Endothelial cell of umbilical vein (primary cell): Measurements from ENCODE around the gene ADCY2. TPM values are rescaled to one million over a fixed set of nuclear protein-coding genes. Genes with fewer than 3 reads are reported as not detected.

Experiments used
- BruUV-seq: library from RNA; stranded (reverse); fragments of 400-500 nt; replicated peaks from 2 replicates; lab custom pipeline; 2021; lab: Mats Ljungman, UMichigan
- CTCF ChIA-PET: fragments of 300-600, 350-600 bp; sonication (Branson Sonifier 250); formaldehyde crosslinking; loops from one replicate; lab custom pipeline; 2021; ENCODE audit warnings: antibody characterized with exemption, inconsistent platforms; lab: Charles Lee
- POLR2A ChIA-PET: fragments of 300-600, 350-600 bp; sonication (Branson Sonifier 250); formaldehyde crosslinking; loops from one replicate; lab custom pipeline; 2021; ENCODE audit warnings: antibody characterized with exemption, inconsistent platforms; lab: Charles Lee
- DNase-seq: peaks from one replicate; pipeline ENCODE4 v3.0.0-alpha.2; 2011; ENCODE audit warnings: low read depth, low spot score
- FAIRE-seq: peaks from 2 replicates; lab custom pipeline; 2011; peaks lifted over from hg19 to GRCh38; lab: Jason Lieb, UNC
- H2AFZ ChIP-seq: 2 replicates; pipeline ENCODE4 v1.6.0; 2012; ENCODE audit warnings: low read depth, low read length, control low read depth, inconsistent platforms
- H3K27ac ChIP-seq: 2 replicates; pipeline ENCODE4 v1.5.1; 2011; ENCODE audit warnings: low read depth, mild to moderate bottlenecking, control low read depth, low read length, moderate library complexity; ENCODE audit not compliant: insufficient read depth
- H3K27me3 ChIP-seq, 2 experiments: 2 replicates each; pipeline versions ENCODE4 v1.6.0 to v1.6.1; 2011; ENCODE audit warnings: low read length in 2 of 2, mixed read lengths in 1 of 2; ENCODE audit not compliant: control insufficient read depth in 2 of 2, insufficient read depth in 2 of 2
- H3K36me3 ChIP-seq, 2 experiments: 2 replicates in 1 of 2; 3 replicates in 1 of 2; pipeline ENCODE4 v1.5.1; 2011; ENCODE audit warnings: low read length in 2 of 2, mild to moderate bottlenecking in 1 of 2, moderate library complexity in 1 of 2; ENCODE audit not compliant: control insufficient read depth in 2 of 2, insufficient read depth in 2 of 2; ENCODE audit errors: extremely low read depth in 1 of 2
- H3K4me1 ChIP-seq: 3 replicates; pipeline ENCODE4 v1.5.1; 2011; ENCODE audit warnings: mild to moderate bottlenecking, low read length; ENCODE audit not compliant: control insufficient read depth, insufficient read depth; ENCODE audit errors: extremely low read depth
- H3K4me2 ChIP-seq: 2 replicates; pipeline ENCODE4 v1.6.1; 2011; ENCODE audit warnings: low read length, control low read depth, mixed read lengths; ENCODE audit not compliant: insufficient read depth
- H3K4me3 ChIP-seq, 3 experiments: fragments of 200-600 bp in 1 of 3; sonication (generic), shearing (Covaris generic) in 1 of 3; replicated peaks in 1 of 3; 2 replicates each; pipeline ENCODE4 v1.5.1; 2011 to 2016; ENCODE audit warnings: control low read depth in 3 of 3, low read length in 3 of 3, mild to moderate bottlenecking in 2 of 3, inconsistent platforms in 1 of 3, low read depth in 1 of 3, moderate library complexity in 1 of 3; ENCODE audit not compliant: insufficient read depth in 1 of 3
- H3K79me2 ChIP-seq: 2 replicates; pipeline ENCODE4 v1.6.0; 2012; ENCODE audit warnings: low read length, inconsistent platforms; ENCODE audit not compliant: control insufficient read depth, insufficient read depth
- H3K9ac ChIP-seq: replicated peaks from 2 replicates; pipeline ENCODE3; 2011; ENCODE audit warnings: low read length, control low read depth; ENCODE audit not compliant: insufficient read depth; ENCODE audit errors: extremely low read depth
- H3K9me1 ChIP-seq: replicated peaks from 3 replicates; pipeline ENCODE4 v1.6.0; 2011; ENCODE audit warnings: mild to moderate bottlenecking, low read length; ENCODE audit not compliant: control insufficient read depth, insufficient read depth; ENCODE audit errors: extremely low read depth
- H3K9me3 ChIP-seq: replicated peaks from 2 replicates; pipeline ENCODE4 v1.5.1; 2012; ENCODE audit warnings: low read length, inconsistent platforms; ENCODE audit not compliant: control insufficient read depth, insufficient read depth
- H4K20me1 ChIP-seq: replicated peaks from 2 replicates; pipeline ENCODE3; 2011; ENCODE audit warnings: mild to moderate bottlenecking, low read length; ENCODE audit not compliant: control insufficient read depth, insufficient read depth; ENCODE audit errors: extremely low read depth
- EZH2 ChIP-seq: IDR thresholded peaks from 2 replicates; pipeline ENCODE4 v1.6.1; 2012; ENCODE audit warnings: borderline replicate concordance, low read depth, mild to moderate bottlenecking, moderate library complexity, low read length, inconsistent platforms; ENCODE audit not compliant: severe bottlenecking
- FOS ChIP-seq: IDR thresholded peaks from 2 replicates; pipeline ENCODE4 v1.6.1; 2011; ENCODE audit warnings: mild to moderate bottlenecking, low read length, moderate library complexity, borderline replicate concordance; ENCODE audit not compliant: insufficient read depth
- GATA2 ChIP-seq: IDR thresholded peaks from 2 replicates; pipeline ENCODE4 v1.7.0; 2011; ENCODE audit warnings: low read depth, mild to moderate bottlenecking, moderate library complexity, mixed read lengths, low read length; ENCODE audit not compliant: insufficient read length, insufficient read depth
- JUN ChIP-seq: IDR thresholded peaks from 2 replicates; pipeline ENCODE4 v1.6.1; 2011; ENCODE audit warnings: borderline replicate concordance, low read depth; ENCODE audit not compliant: insufficient read length, insufficient read depth
- MYC ChIP-seq: IDR thresholded peaks from one replicate; pipeline ENCODE4 v1.6.1; 2011; ENCODE audit warnings: mild to moderate bottlenecking, low read depth, low read length
- POLR2AphosphoS5 ChIP-seq: IDR thresholded peaks from 2 replicates; pipeline ENCODE4 v1.6.1; 2012; ENCODE audit warnings: low read depth, mild to moderate bottlenecking, control low read depth, low read length, moderate library complexity; ENCODE audit not compliant: insufficient read depth
- dilution Hi-C: fragments of 300-500 bp; cut with MboI; formaldehyde crosslinking; loops from one replicate; pipeline ENCODE4 v1.15.0; 2019; ENCODE audit warnings: low sequenced_read_pairs; ENCODE audit not compliant: extremely low pct_ligation_motif_present
- intact Hi-C: fragments of 100-400 bp; cut with micrococcal nuclease; formaldehyde crosslinking; loops from one replicate; pipeline ENCODE4 v1.10.0; 2022
- polyA plus RNA-seq, 4 experiments: library from polyadenylated mRNA; depleted of rRNA in 3 of 4; stranded (reverse) in 3 of 4; unstranded in 1 of 4; fragments of >200 nt; gene quantifications; 2 replicates each; pipeline versions ENCODE4 v1.2.1 to v1.2.3, GENCODE V29; 2011 to 2012; ENCODE audit warnings: missing spikeins in 1 of 4
- total RNA-seq: library from RNA; stranded (reverse); gene quantifications from 2 replicates; pipeline ENCODE4 v1.2.3, GENCODE V29; 2021
- TF ChIP-seq, protein P1 (sequence below), 2 donors: IDR thresholded peaks; 1 replicate in 1 of 2; 2 replicates in 1 of 2; pipeline ENCODE4 v1.5.1; 2011; ENCODE audit warnings: low read length in 2 of 2, mild to moderate bottlenecking in 2 of 2, moderate library complexity in 2 of 2, control low read depth in 1 of 2, inconsistent platforms in 1 of 2, low read depth in 1 of 2; ENCODE audit not compliant: insufficient read depth in 1 of 2; ENCODE audit errors: extremely low read depth in 1 of 2
- TF ChIP-seq, protein P2 (sequence below): IDR thresholded peaks from 2 replicates; pipeline ENCODE4 v1.6.1; 2011; ENCODE audit not compliant: insufficient read depth, insufficient read length

ADCY2 gene
- total and polyA plus RNA-seq, 2 donors (not counting 3 experiments of a cell fraction or from before 2014, with no cell fraction given) = under 0.01 TPM; not detected in 1

DNA sequence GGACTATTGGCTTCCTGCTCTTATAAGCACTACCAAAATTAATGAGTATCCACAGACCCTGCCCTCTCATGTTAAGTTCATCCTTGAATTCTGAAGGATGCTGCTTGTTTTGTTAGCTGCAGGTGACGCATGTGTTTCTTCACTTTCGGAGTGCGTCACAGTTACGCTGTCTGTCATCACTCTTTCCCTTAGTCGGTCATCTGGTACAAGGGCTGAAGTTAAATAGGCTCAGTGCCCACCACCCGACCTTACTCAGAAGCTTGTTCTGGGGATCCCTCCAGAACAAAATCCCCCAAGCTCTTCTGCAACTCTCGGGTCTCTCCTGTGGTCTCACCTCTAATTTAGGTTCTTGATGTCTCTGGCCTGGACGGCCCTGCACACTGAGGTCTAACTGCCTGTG is 51.0 kb downstream of the ADCY2 start:
- no peak overlapping the region for H3K9ac ChIP-seq
- ChIA-PET POLR2A (no interaction called here), CTCF (no interaction called here)
- H3K4me2 ChIP-seq = no peak overlapping the region
- H3K27ac ChIP-seq = no peak overlapping the region
- H3K9me1 ChIP-seq = no peaks in the 10 kb centered on the region
- dilution Hi-C loops = no loop called here
- no peak overlapping the region for H3K4me3 ChIP-seq
- H3K36me3 ChIP-seq = no peaks in the 10 kb centered on the region
- FAIRE-seq = no peak
- DNase-seq = no peak
- no peak overlapping the region for H2AFZ ChIP-seq
- H3K9me3 ChIP-seq = peaks cover 2% of the 10 kb centered on the region
- no TSS peak for BruUV-seq
- no peaks in the 10 kb centered on the region for H3K27me3 ChIP-seq
- TF ChIP-seq MYC (no peak), EZH2 (no peak), POLR2AphosphoS5 (no peak), GATA2 (no peak), FOS (no peak), JUN (no peak)
- TF ChIP-seq, protein P1, sequence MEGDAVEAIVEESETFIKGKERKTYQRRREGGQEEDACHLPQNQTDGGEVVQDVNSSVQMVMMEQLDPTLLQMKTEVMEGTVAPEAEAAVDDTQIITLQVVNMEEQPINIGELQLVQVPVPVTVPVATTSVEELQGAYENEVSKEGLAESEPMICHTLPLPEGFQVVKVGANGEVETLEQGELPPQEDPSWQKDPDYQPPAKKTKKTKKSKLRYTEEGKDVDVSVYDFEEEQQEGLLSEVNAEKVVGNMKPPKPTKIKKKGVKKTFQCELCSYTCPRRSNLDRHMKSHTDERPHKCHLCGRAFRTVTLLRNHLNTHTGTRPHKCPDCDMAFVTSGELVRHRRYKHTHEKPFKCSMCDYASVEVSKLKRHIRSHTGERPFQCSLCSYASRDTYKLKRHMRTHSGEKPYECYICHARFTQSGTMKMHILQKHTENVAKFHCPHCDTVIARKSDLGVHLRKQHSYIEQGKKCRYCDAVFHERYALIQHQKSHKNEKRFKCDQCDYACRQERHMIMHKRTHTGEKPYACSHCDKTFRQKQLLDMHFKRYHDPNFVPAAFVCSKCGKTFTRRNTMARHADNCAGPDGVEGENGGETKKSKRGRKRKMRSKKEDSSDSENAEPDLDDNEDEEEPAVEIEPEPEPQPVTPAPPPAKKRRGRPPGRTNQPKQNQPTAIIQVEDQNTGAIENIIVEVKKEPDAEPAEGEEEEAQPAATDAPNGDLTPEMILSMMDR (IDR thresholded peaks at IDR 0.05; ENCODE audit: extremely low read depth in 1 of 2, insufficient read depth in 1 of 2, low read depth in 1 of 2, low read length in 2 of 2) = no peak
- TF ChIP-seq, protein P2, sequence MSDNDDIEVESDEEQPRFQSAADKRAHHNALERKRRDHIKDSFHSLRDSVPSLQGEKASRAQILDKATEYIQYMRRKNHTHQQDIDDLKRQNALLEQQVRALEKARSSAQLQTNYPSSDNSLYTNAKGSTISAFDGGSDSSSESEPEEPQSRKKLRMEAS = no peak
- no peaks in the 10 kb centered on the region for H4K20me1 ChIP-seq
- H3K4me1 ChIP-seq = no peaks in the 10 kb centered on the region
- H3K79me2 ChIP-seq = no peaks in the 10 kb centered on the region
- intact Hi-C loops = no loop called here
